Gastrocnemius medialis (tissue), 4 donors: ENCODE data around the gene SLC4A2.

Experiments
- POLR2A ChIP-seq, 2 donors: fragments of 450-650 bp; IDR thresholded peaks; one replicate each; pipeline ENCODE4 v1.6.1; 2017; ENCODE audit warnings: antibody characterized with exemption in 2 of 2, mild to moderate bottlenecking in 2 of 2, moderate library complexity in 2 of 2
- TF ChIP-seq, protein P1 (sequence below), 5 experiments: fragments of 450-650 bp in 3 of 5; fragments of 200-600 bp in 2 of 5; sonication (generic) in 2 of 5; IDR thresholded peaks in 4 of 5; conservative IDR thresholded peaks in 1 of 5; 1 replicate in 4 of 5; 2 replicates in 1 of 5; pipeline ENCODE4 v1.5.1; 2016 to 2019; ENCODE audit warnings: antibody characterized with exemption in 5 of 5, mild to moderate bottlenecking in 3 of 5, moderate library complexity in 3 of 5

DNA sequence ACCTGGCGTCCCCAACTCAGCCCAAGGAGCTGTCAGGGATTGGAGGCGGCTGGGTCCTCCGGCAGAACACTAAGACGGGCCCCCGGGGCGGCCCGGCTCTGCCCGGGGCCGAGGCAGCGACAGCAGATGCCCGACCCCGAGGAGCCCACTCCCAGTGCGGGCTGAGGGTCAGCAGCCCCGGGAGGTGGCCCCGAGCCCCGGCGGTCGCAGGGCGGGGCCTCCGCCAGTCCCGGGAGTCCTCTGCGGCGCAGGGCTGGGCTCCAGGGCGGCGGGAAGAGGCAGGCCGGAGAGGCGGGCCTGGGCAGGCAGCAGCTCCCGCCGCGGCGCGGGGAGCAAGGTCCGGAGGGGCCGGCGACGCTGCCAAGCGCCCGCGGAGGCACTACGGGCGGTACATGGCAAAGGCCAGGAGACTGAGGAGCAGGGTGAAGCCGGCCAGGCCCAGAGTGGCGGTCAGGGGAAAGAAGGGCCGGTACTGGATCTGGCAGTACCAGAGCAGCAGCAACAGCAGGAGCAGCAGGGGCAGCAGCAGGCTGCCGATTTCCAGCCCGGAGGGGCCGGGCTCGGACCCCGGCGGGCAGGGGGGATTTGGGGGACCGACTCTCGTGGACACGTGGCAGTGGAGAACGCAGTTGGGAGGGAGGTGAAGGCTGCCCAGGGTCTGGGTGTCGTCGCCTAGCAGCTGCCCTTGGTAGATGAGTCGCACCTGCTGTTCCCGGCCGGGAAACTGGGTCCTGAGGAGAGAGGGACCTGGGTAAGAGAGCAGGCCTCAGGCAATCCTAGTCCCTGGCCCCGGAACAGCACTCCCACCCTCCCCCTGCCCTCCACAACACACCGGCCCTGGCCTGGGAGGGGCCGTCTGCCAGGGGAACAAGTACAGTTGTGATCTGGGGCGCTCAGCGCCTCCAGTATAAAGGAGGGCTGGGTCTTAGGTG is 22.0 kb downstream of the SLC4A2 start:
- TF ChIP-seq POLR2A (IDR thresholded peaks at IDR 0.05) = peak in 1 of 2 donors; percentile 1
- TF ChIP-seq, protein P1, sequence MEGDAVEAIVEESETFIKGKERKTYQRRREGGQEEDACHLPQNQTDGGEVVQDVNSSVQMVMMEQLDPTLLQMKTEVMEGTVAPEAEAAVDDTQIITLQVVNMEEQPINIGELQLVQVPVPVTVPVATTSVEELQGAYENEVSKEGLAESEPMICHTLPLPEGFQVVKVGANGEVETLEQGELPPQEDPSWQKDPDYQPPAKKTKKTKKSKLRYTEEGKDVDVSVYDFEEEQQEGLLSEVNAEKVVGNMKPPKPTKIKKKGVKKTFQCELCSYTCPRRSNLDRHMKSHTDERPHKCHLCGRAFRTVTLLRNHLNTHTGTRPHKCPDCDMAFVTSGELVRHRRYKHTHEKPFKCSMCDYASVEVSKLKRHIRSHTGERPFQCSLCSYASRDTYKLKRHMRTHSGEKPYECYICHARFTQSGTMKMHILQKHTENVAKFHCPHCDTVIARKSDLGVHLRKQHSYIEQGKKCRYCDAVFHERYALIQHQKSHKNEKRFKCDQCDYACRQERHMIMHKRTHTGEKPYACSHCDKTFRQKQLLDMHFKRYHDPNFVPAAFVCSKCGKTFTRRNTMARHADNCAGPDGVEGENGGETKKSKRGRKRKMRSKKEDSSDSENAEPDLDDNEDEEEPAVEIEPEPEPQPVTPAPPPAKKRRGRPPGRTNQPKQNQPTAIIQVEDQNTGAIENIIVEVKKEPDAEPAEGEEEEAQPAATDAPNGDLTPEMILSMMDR (IDR thresholded peaks at IDR 0.05 in 4 of 5, conservative IDR thresholded peaks at IDR 0.05 in 1 of 5) = no peak
